Activated B cell treated with CpG ODN at 0.5 μM for 24 hours (primary cell): ENCODE data around the gene FAM83G. TPM values are rescaled to one million over a fixed set of nuclear protein-coding genes. Genes with fewer than 3 reads are reported as not detected.

ENCODE experiments used
- ATAC-seq: fragments of 200-7000 bp; cut with Tn5 transposase; one replicate; pipeline ENCODE4 v1.10.0; 2021; ENCODE audit warnings: low read depth, mild to moderate bottlenecking, moderate library complexity
- CTCF ChIA-PET: fragments of 350-600 bp; sonication (Branson Sonifier 250); formaldehyde crosslinking; loops from one replicate; lab custom pipeline; 2021; ENCODE audit warnings: antibody characterized with exemption; lab: Charles Lee
- POLR2A ChIA-PET: fragments of 350-600 bp; sonication (Branson Sonifier 250); formaldehyde crosslinking; loops from one replicate; lab custom pipeline; 2021; ENCODE audit warnings: antibody characterized with exemption; lab: Charles Lee
- DNase-seq: peaks from one replicate; pipeline ENCODE4 v3.0.0; 2022
- H3K27ac Mint-ChIP-seq: one replicate; pipeline ENCODE4 v1.8.0; 2020; ENCODE audit warnings: mixed read lengths
- H3K27me3 Mint-ChIP-seq: one replicate; pipeline ENCODE4 v1.8.0; 2021; ENCODE audit warnings: mixed read lengths
- H3K36me3 Mint-ChIP-seq: one replicate; pipeline ENCODE4 v1.8.0; 2021; ENCODE audit warnings: low read depth, mixed read lengths
- H3K4me1 Mint-ChIP-seq: one replicate; pipeline ENCODE4 v1.8.0; 2021; ENCODE audit warnings: mixed read lengths
- H3K4me3 Mint-ChIP-seq: one replicate; pipeline ENCODE4 v1.8.0; 2020; ENCODE audit warnings: mild to moderate bottlenecking, mixed read lengths
- H3K9me3 Mint-ChIP-seq: one replicate; pipeline ENCODE4 v1.8.0; 2020; ENCODE audit warnings: mixed read lengths
- intact Hi-C: fragments of 100-400 bp; cut with micrococcal nuclease; formaldehyde crosslinking; loops from one replicate; pipeline ENCODE4 v1.15.1; 2024
- total RNA-seq: library from RNA; stranded (reverse); gene quantifications from 2 replicates; pipeline ENCODE4 v1.2.3, GENCODE V29; 2022
- TF ChIP-seq, protein P1 (sequence below): fragments of 200-600 bp; IDR thresholded peaks from one replicate; pipeline ENCODE4 v1.8.0; 2022; ENCODE audit warnings: antibody characterized with exemption, mild to moderate bottlenecking

FAM83G gene
- total RNA-seq, 1 donor from 2014 or later, result 13.9 TPM

DNA sequence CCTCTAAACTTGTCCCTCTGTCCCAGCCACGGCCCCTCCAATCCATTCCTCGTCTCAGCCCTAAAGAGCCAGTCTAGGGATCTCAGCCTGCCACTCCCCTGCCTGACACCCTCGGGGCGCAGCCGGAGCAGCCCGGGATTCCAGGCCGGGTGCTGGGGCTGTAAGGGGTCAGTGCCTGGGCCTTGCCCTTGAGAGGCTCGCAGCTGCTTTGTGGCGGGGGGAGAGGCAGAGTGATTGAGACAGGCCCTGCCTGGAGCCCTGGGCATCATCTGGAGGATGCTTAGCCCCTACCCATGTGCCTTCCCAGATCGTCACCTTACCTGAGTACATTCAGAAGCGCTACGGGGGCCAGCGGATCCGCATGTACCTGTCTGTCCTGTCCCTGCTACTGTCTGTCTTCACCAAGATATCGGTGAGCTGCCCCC lies 44.3 kb downstream of the FAM83G start:
- Mint-ChIP-seq H3K27ac (no peak overlapping the region), H3K4me3 (no peak overlapping the region), H3K9me3 (no peaks in the 10 kb centered on the region), H3K36me3 (no peaks in the 10 kb centered on the region), H3K27me3 (no peaks in the 10 kb centered on the region), H3K4me1 (peaks cover 11% of the 10 kb centered on the region)
- ATAC-seq (no peak), DNase-seq (no peak)
- ChIA-PET CTCF (interaction anchor here (1.1 to 1.6 kb wide), 8 partner anchors 9 to 77 kb away, joined by 3 to 6 read pairs (median 4); no protein-coding TSS in a partner anchor), POLR2A (interaction anchor here (0.8 to 1.2 kb wide), 2 partner anchors 101 to 104 kb away, joined by 3 to 4 read pairs; no protein-coding TSS in a partner anchor)
- intact Hi-C loops, result loop anchor here (10.0 kb wide), 2 partner anchors 55 to 145 kb away; no protein-coding TSS in a partner anchor
- TF ChIP-seq, protein P1, sequence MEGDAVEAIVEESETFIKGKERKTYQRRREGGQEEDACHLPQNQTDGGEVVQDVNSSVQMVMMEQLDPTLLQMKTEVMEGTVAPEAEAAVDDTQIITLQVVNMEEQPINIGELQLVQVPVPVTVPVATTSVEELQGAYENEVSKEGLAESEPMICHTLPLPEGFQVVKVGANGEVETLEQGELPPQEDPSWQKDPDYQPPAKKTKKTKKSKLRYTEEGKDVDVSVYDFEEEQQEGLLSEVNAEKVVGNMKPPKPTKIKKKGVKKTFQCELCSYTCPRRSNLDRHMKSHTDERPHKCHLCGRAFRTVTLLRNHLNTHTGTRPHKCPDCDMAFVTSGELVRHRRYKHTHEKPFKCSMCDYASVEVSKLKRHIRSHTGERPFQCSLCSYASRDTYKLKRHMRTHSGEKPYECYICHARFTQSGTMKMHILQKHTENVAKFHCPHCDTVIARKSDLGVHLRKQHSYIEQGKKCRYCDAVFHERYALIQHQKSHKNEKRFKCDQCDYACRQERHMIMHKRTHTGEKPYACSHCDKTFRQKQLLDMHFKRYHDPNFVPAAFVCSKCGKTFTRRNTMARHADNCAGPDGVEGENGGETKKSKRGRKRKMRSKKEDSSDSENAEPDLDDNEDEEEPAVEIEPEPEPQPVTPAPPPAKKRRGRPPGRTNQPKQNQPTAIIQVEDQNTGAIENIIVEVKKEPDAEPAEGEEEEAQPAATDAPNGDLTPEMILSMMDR, result no peak

DNA sequence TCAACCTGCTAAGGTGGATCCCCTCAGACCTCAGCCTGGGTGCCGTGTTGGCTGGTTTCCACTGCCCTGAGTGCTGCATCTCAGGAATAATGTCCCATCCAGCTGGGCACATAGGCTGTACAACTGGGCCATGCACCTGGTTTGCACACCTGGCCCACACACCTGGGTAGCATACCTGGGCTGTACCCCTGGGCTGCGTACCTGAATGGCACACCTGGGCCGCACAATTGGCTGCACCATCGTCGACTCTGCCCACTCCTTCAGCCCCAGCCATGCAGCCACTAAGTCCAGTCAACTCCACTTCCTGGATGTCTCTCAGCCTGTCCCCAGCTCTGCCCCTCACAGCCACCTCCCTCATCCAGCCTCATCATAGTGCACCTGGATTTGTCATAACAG lies 44.7 kb downstream of the FAM83G start:
- H3K27me3 Mint-ChIP-seq, result no peaks in the 10 kb centered on the region
- ChIA-PET CTCF (interaction anchor here (1.4 to 1.6 kb wide), 3 partner anchors 15 to 37 kb away, joined by 4 to 6 read pairs (median 4); no protein-coding TSS in a partner anchor), POLR2A (interaction anchor here (0.6 kb wide), 1 partner anchor 73 kb away, joined by 3 read pairs; no protein-coding TSS in a partner anchor)
- H3K4me1 Mint-ChIP-seq, result peaks cover 12% of the 10 kb centered on the region
- no peaks in the 10 kb centered on the region for H3K9me3 Mint-ChIP-seq
- DNase-seq (no peak), ATAC-seq (no peak)
- no peak overlapping the region for H3K27ac Mint-ChIP-seq
- TF ChIP-seq, protein P1, result no peak
- intact Hi-C loops, result loop anchor here (10.0 kb wide), 2 partner anchors 55 to 145 kb away; no protein-coding TSS in a partner anchor
- no peaks in the 10 kb centered on the region for H3K36me3 Mint-ChIP-seq
- H3K4me3 Mint-ChIP-seq, result no peak overlapping the region

DNA sequence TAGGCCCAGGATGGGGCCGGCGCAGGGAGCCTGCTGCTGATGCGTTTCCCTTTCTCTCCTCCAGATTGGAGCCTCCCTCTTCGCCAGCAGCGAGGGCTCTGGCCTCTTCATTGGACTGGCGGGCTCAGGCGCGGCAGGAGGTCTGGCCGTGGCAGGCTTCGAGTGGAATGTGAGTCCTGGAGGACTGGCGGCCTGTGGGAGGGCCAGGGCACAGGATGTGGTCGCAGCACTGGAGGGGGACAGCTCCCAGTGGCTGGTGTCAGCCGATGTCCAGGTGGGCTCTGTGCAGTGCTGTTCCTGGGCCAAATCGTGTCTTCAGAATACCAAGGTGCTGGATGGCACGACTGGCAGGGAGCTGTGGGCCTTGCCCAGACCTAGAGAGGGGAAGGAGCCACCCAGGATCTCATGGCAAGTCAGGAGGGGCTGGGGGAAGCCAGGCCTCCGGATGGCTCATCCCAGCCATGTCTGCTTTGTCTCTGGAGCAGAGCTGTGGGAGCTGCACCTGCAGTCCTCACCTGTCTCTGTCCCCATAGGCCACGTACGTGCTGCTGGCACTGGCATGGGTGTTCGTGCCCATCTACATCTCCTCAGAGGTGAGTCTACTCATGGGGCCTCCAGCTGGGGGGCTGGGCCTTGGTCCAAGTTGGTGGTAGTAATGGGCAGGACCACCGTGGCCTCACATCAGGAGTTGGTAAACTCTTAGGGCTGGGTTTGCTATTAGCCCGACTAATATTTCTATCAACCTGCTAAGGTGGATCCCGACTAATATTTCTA lies 45.3 kb downstream of the FAM83G start:
- Mint-ChIP-seq H3K27ac (no peak overlapping the region), H3K9me3 (no peaks in the 10 kb centered on the region), H3K27me3 (no peaks in the 10 kb centered on the region), H3K36me3 (no peaks in the 10 kb centered on the region), H3K4me1 (peaks cover 12% of the 10 kb centered on the region), H3K4me3 (no peak overlapping the region)
- TF ChIP-seq, protein P1, result no peak
- ChIA-PET CTCF (no interaction called here), POLR2A (interaction anchor here (0.6 kb wide), 1 partner anchor 73 kb away, joined by 3 read pairs; no protein-coding TSS in a partner anchor)
- intact Hi-C loops, result no loop called here
- no peak for ATAC-seq
- no peak for DNase-seq

DNA sequence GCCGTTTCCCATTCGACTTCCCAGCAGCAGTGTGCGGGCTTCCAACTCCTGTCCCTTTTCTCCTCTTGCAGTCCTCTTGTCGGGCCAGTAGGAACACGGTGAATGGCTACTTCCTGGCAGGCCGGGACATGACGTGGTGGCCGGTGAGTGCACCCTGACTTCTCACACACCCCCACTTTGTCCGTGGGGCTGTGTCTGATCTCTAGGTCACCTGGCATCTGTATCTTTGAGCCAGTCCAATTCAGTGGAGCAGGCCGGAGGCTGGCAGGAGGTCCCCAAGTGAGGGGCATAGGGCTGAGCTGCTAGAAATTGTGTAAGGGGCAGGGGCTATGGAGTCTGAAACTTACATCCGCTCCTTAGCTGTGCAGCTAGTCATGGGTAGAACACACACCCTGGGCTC lies 46.0 kb downstream of the FAM83G start:
- Mint-ChIP-seq H3K27me3 (no peaks in the 10 kb centered on the region), H3K4me1 (peaks cover 12% of the 10 kb centered on the region), H3K9me3 (no peaks in the 10 kb centered on the region), H3K4me3 (no peak overlapping the region), H3K27ac (no peak overlapping the region), H3K36me3 (no peaks in the 10 kb centered on the region)
- ChIA-PET POLR2A (no interaction called here), CTCF (no interaction called here)
- TF ChIP-seq, protein P1, result no peak
- ATAC-seq (no peak), DNase-seq (no peak)
- intact Hi-C loops, result no loop called here

DNA sequence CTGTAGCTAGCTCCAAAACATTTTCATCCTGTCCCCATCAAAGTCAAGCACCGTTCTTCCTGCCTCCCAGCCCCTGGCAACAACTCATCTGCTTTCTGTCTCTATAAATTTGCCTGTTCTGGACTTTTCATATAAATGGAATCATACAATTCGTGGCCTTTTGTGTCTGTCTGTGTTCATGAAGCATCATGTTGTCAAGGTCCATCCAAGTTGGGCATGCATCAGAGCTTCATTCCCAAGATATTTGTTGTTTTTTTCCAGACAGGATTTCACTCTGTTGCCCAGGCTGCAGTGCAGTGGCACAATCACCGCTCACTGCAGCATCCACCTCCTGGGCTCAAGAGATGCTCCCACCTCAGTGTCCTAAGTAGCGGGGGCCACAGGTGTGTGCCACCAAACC lies 46.7 kb downstream of the FAM83G start:
- no peak overlapping the region for H3K27ac Mint-ChIP-seq
- TF ChIP-seq, protein P1, result no peak
- H3K4me3 Mint-ChIP-seq, result no peak overlapping the region
- CTCF ChIA-PET, result no interaction called here
- ATAC-seq (no peak), DNase-seq (no peak)
- H3K27me3 Mint-ChIP-seq, result no peaks in the 10 kb centered on the region
- H3K9me3 Mint-ChIP-seq, result no peaks in the 10 kb centered on the region
- intact Hi-C loops, result no loop called here
- POLR2A ChIA-PET, result no interaction called here
- peaks cover 12% of the 10 kb centered on the region for H3K4me1 Mint-ChIP-seq
- H3K36me3 Mint-ChIP-seq, result no peaks in the 10 kb centered on the region
